Activated CD8-positive, alpha-beta T cell treated with anti-CD3 and anti-CD28 coated beads for 36 hours (primary cell): Measurements from ENCODE around the gene DNAI4. TPM values are rescaled to one million over a fixed set of nuclear protein-coding genes. Genes with fewer than 3 reads are reported as not detected.

Experiments
- ATAC-seq: fragments of 200-7000 bp; cut with Tn5 transposase; one replicate; pipeline ENCODE4 v1.10.0; 2021; ENCODE audit warnings: mild to moderate bottlenecking, moderate library complexity
- CTCF ChIA-PET: fragments of 350-600 bp; sonication (Branson Sonifier 250); formaldehyde crosslinking; loops from one replicate; lab custom pipeline; 2021; ENCODE audit warnings: antibody characterized with exemption; lab: Charles Lee
- POLR2A ChIA-PET: fragments of 350-600 bp; sonication (Branson Sonifier 250); formaldehyde crosslinking; loops from one replicate; lab custom pipeline; 2021; ENCODE audit warnings: antibody characterized with exemption; lab: Charles Lee
- DNase-seq: peaks from one replicate; pipeline ENCODE4 v3.0.0-alpha.2; 2020
- H3K27ac Mint-ChIP-seq: one replicate; pipeline ENCODE4 v1.8.0; 2021; ENCODE audit warnings: mild to moderate bottlenecking, mixed read lengths
- H3K27me3 Mint-ChIP-seq: one replicate; pipeline ENCODE4 v1.8.0; 2021; ENCODE audit warnings: mixed read lengths
- H3K36me3 Mint-ChIP-seq: one replicate; pipeline ENCODE4 v1.8.0; 2021; ENCODE audit warnings: low read depth, mixed read lengths
- H3K4me1 Mint-ChIP-seq: one replicate; pipeline ENCODE4 v1.8.0; 2021; ENCODE audit warnings: low read depth, mixed read lengths
- H3K4me3 Mint-ChIP-seq: one replicate; pipeline ENCODE4 v1.8.0; 2021; ENCODE audit warnings: mild to moderate bottlenecking, moderate library complexity, mixed read lengths
- H3K9me3 Mint-ChIP-seq: one replicate; pipeline ENCODE4 v1.8.0; 2021; ENCODE audit warnings: mixed read lengths
- CTCF ChIP-seq: fragments of 200-600 bp; IDR thresholded peaks from one replicate; pipeline ENCODE4 v1.8.0; 2022; ENCODE audit warnings: antibody characterized with exemption, mild to moderate bottlenecking
- intact Hi-C: fragments of 100-400 bp; cut with micrococcal nuclease; formaldehyde crosslinking; loops from one replicate; pipeline ENCODE4 v1.10.0; 2022
- total RNA-seq, 2 experiments: library from RNA; stranded (reverse); gene quantifications; one replicate each; pipeline ENCODE4 v1.2.3, GENCODE V29; 2021

Gene DNAI4
- total RNA-seq, 2 experiments from 2014 or later = 1.0 to 1.7 TPM

DNA sequence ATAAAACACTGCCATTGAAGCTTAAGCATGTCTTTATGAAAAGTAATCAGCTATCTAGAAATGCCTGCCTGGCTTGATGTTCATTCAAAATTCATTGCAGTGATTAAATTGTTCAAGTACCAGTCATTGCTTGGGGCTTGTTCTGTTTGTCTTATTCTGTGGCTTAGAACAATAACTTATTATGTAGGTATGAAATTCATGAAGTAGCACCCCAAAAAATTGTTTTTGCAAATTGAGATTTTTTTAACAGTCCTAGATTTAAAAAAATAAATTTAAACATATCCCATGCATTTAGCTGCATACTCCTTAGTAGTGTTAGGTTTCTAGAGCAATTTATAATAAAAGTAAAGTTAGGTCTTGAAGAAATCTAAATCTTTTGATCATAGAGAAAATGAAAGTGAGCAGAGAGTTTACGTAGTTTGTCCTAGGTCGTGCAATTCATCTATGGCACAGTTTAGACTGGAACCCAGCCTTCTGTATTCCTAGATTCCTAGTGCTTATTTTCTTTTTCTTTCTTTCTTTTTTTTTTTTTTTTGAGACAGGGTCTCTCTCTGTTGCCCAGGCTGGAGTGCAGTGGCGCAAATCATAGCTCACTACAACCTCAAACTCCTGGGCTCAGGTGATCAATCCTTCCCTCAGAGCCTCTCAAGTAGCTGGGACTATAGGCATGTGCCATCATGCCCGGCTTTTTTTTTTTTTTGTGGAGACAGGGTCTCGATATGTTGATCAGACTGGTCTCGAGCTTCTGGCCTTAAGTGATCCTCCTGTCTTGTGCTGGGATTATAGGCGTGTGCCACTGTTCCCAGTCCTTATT is 9.4 kb upstream of the DNAI4 start:
- Mint-ChIP-seq H3K4me3 (peak overlapping the region; percentile 97), H3K9me3 (no peaks in the 10 kb centered on the region), H3K36me3 (peaks cover 34% of the 10 kb centered on the region), H3K27me3 (no peaks in the 10 kb centered on the region), H3K4me1 (peaks cover 61% of the 10 kb centered on the region), H3K27ac (peak overlapping the region; percentile 86)
- POLR2A ChIA-PET = interaction anchor here (0.6 to 1.5 kb wide), 3 partner anchors 10 to 119 kb away, joined by 3 to 7 read pairs (median 3); partner anchors contain the start of genes DNAI4 and SLC35D1
- intact Hi-C loops = loop anchor here (5.0 to 10.0 kb wide), 2 partner anchors 147 to 649 kb away; no protein-coding TSS in a partner anchor
- no peak for TF ChIP-seq CTCF
- DNase-seq (no peak), ATAC-seq (no peak)
- CTCF ChIA-PET = interaction anchor here (0.6 to 1.5 kb wide), 6 partner anchors 9 to 219 kb away, joined by 3 to 5 read pairs (median 3); partner anchors contain the start of genes DNAI4 and MIER1

DNA sequence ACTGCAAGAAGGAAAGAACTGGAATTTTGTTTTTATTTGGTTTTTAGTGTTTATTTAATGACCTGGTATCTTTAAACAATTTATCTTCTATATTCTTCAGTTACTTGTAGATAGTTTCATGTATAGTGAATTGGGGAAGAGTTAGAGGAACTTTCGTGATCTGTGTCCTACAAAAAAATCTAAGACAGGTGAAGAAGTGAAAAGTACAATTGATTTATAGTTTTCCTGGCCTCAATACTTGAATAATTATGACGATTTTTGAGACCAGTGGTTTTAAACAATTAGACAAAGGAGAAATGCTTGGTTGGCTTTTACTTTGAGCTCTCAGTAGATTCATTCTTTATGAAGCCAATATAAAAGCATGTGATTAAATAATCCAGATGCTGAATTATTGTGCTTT is 7.6 kb upstream of the DNAI4 start:
- POLR2A ChIA-PET = interaction anchor here (0.7 kb wide), 1 partner anchor 13 kb away, joined by 3 read pairs; no protein-coding TSS in a partner anchor
- DNase-seq = no peak
- Mint-ChIP-seq H3K4me3 (peak overlapping the region; percentile 97), H3K27ac (peak overlapping the region; percentile 86), H3K4me1 (peaks cover 56% of the 10 kb centered on the region), H3K27me3 (no peaks in the 10 kb centered on the region), H3K9me3 (no peaks in the 10 kb centered on the region), H3K36me3 (peaks cover 36% of the 10 kb centered on the region)
- ATAC-seq = no peak
- no peak for TF ChIP-seq CTCF
- intact Hi-C loops = loop anchor here (5.0 to 10.0 kb wide), 2 partner anchors 145 to 647 kb away; no protein-coding TSS in a partner anchor
- CTCF ChIA-PET = interaction anchor here (0.6 kb wide), 1 partner anchor 64 kb away, joined by 3 read pairs; no protein-coding TSS in a partner anchor

DNA sequence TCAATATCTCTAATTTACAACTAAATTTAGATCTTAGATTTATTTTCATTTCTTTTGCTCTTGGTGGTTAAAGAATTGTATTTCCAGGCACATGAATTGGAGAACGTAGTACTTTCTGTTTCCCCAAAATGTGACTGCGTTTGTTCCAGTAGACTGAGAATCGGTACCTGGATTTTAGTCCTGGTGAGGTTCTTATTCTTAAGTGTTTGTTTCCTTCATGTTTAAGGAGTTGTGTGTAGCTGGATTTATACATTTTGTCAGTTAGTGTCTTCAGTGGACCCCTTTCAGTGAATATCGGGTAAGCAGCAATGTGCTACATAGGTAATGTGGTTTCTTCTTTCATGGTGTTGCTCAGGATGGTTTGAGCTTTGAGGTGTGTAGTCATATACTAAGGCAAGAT is 6.9 kb upstream of the DNAI4 start:
- CTCF ChIA-PET = interaction anchor here (0.6 to 2.0 kb wide), 2 partner anchors 65 to 166 kb away, joined by 3 to 7 read pairs; no protein-coding TSS in a partner anchor
- no peak for ATAC-seq
- POLR2A ChIA-PET = interaction anchor here (0.7 kb wide), 1 partner anchor 13 kb away, joined by 3 read pairs; no protein-coding TSS in a partner anchor

DNA sequence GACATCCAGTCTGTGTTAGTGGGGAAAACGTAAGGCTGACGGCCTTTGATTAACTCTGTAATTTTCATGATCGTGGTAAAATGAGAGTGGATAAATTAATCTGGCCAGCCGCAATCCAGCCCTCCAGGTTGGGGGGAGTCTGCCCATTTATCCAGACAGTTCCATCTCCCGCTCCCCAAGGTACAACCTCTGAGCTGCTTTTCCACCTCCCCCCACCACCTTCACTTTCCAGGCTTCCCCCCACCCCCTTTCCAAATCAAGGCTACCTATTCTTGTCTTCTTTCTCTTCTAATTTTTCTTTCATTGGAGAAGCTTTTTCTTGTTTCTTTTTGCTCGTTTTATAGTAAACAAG is 6.1 kb upstream of the DNAI4 start:
- ChIA-PET CTCF (interaction anchor here (1.5 to 2.0 kb wide), 2 partner anchors 165 to 168 kb away, joined by 3 to 7 read pairs; no protein-coding TSS in a partner anchor), POLR2A (interaction anchor here (0.9 to 1.3 kb wide), 6 partner anchors 10 to 501 kb away, joined by 3 to 9 read pairs (median 3); partner anchors contain the start of gene SLC35D1)
- Mint-ChIP-seq H3K9me3 (no peaks in the 10 kb centered on the region), H3K36me3 (peaks cover 32% of the 10 kb centered on the region), H3K4me1 (peaks cover 59% of the 10 kb centered on the region), H3K27ac (peak overlapping the region; percentile 92), H3K27me3 (no peaks in the 10 kb centered on the region), H3K4me3 (peak overlapping the region; percentile 97)
- DNase-seq = no peak
- no peak for ATAC-seq
- intact Hi-C loops = loop anchor here (5.0 to 10.0 kb wide), 2 partner anchors 143 to 646 kb away; no protein-coding TSS in a partner anchor
- no peak for TF ChIP-seq CTCF

More for the DNA sequence above, 6.9 kb upstream of the DNAI4 start:
- no peak for DNase-seq
- Mint-ChIP-seq H3K27ac (peak overlapping the region; percentile 92), H3K9me3 (no peaks in the 10 kb centered on the region), H3K36me3 (peaks cover 32% of the 10 kb centered on the region), H3K27me3 (no peaks in the 10 kb centered on the region), H3K4me1 (peaks cover 56% of the 10 kb centered on the region), H3K4me3 (peak overlapping the region; percentile 97)
- intact Hi-C loops = loop anchor here (5.0 to 10.0 kb wide), 2 partner anchors 144 to 647 kb away; no protein-coding TSS in a partner anchor
- no peak for TF ChIP-seq CTCF
